SK-N-SH (cell line): ENCODE data around the gene GAS1.

Experiments
- CHD2 ChIP-seq: fragments of 150-350 bp; IDR thresholded peaks from 2 replicates; pipeline ENCODE4 v1.6.1; 2018; ENCODE audit warnings: low read length; ENCODE audit not compliant: partially characterized antibody
- CTCF ChIP-seq: fragments of 200-600 bp; sonication (generic); IDR thresholded peaks from 2 replicates; pipeline ENCODE4 v1.6.1; 2017; ENCODE audit warnings: antibody characterized with exemption, mild to moderate bottlenecking, moderate library complexity
- EP300 ChIP-seq, 2 experiments: IDR thresholded peaks; 2 replicates each; pipeline versions ENCODE4 v1.4.0 to v1.6.1; 2012; ENCODE audit warnings: borderline replicate concordance in 1 of 2, low read depth in 1 of 2, low read length in 1 of 2
- NRF1 ChIP-seq: IDR thresholded peaks from 2 replicates; pipeline ENCODE4 v1.6.1; 2012; ENCODE audit warnings: low read depth, mild to moderate bottlenecking, low read length
- PBX3 ChIP-seq: IDR thresholded peaks from 2 replicates; pipeline ENCODE4; 2012
- POLR2AphosphoS5 ChIP-seq: IDR thresholded peaks from 2 replicates; pipeline ENCODE4 v1.6.1; 2012; ENCODE audit warnings: low read depth, low read length
- RXRA ChIP-seq: IDR thresholded peaks from 2 replicates; pipeline ENCODE4 v1.4.0; 2012; ENCODE audit warnings: low read depth, mild to moderate bottlenecking, borderline replicate concordance
- SIN3A ChIP-seq: IDR thresholded peaks from 2 replicates; pipeline ENCODE4 v1.6.1; 2012; ENCODE audit warnings: low read depth, mild to moderate bottlenecking, low read length, moderate library complexity, borderline replicate concordance
- YY1 ChIP-seq: IDR thresholded peaks from 2 replicates; pipeline ENCODE4 v1.4.0; 2012; ENCODE audit warnings: low read depth, mild to moderate bottlenecking

GRCh38 chr9:86924206-86924605 lies 23.1 kb downstream of the GAS1 start:
- TF ChIP-seq POLR2AphosphoS5 (no peak), SIN3A (no peak), CTCF (no peak), RXRA (no peak), EP300 (IDR thresholded peaks at IDR 0.05; ENCODE audit: borderline replicate concordance in 1 of 2, low read depth in 1 of 2, low read length in 1 of 2) (no peak), CHD2 (no peak), YY1 (no peak), NRF1 (no peak), PBX3 (no peak)
